ENCODE results near the gene TRIM75. TPM values are rescaled to one million over a fixed set of nuclear protein-coding genes. Genes with fewer than 3 reads are reported as not detected.

TRIM75 gene
- total and polyA plus RNA-seq, 9 donors = not detected

DNA sequence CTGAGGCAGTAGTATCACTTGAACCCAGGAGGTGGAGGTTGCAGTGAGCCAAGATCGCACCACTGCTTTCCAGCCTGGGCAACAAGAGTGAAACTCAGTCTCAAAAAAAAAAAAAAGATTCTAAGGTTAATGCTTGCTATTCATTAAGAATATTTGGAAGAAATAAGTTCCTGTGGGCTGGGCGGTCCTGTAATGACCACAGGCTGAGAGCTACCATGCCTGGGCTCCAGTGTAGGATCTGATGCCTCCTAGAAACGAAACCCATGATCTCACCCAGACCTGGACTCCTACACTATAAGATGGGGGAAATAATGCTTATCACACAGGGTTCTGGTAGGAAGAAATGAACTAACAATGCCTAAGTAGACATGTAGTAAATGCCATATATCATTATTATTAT, 41.2 kb downstream of the TRIM75 start:
- no peak for DNase-seq

DNA sequence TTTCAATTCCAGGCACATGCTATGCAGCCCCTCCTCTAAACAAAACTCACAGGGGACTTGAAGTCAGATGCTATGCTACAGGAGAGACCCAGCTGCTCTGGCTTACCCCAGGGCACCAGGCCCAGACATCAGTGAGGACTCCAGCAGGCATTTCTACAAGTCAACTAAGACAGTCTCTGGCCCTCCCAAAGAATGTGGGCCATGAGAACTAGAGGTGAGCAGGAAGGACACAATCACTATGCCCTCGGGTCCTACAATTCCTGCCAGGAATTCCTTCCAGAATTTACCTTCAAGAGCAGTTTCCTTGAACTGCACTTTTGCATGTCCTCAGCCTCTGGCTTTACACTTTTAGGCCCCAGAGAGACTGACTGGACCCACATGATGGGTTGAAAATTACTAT, 41.6 kb downstream of the TRIM75 start:
- Histone ChIP-seq H3K27me3 (no peaks in the 10 kb centered on the region), H3K4me3 (no peak overlapping the region), H3K27ac (no peak overlapping the region), H3K4me1 (ENCODE audit: insufficient read depth) (no peaks in the 10 kb centered on the region), H3K9me3 (no peaks in the 10 kb centered on the region), H3K36me3 (no peaks in the 10 kb centered on the region)
- no peak for TF ChIP-seq POLR2A (IDR thresholded peaks at IDR 0.05)
- 54 to 68% (median 59%) methylated on average over 1 of the region's 1 CpG for WGBS, 3 donors
- DNase-seq = no peak
- intact Hi-C loops (cut with DNase I) = no loop called here

More for the DNA sequence above, 41.2 kb downstream of the TRIM75 start:
- Histone ChIP-seq H3K9me3 (no peaks in the 10 kb centered on the region), H3K27me3 (no peaks in the 10 kb centered on the region), H3K4me1 (ENCODE audit: insufficient read depth) (no peaks in the 10 kb centered on the region), H3K4me3 (no peak overlapping the region), H3K36me3 (no peaks in the 10 kb centered on the region), H3K27ac (no peak overlapping the region)
- WGBS, 3 donors = 93 to 95% (median 95%) methylated on average over 3 of the region's 3 CpGs
- intact Hi-C loops (cut with DNase I) = no loop called here
- TF ChIP-seq, protein P1, sequence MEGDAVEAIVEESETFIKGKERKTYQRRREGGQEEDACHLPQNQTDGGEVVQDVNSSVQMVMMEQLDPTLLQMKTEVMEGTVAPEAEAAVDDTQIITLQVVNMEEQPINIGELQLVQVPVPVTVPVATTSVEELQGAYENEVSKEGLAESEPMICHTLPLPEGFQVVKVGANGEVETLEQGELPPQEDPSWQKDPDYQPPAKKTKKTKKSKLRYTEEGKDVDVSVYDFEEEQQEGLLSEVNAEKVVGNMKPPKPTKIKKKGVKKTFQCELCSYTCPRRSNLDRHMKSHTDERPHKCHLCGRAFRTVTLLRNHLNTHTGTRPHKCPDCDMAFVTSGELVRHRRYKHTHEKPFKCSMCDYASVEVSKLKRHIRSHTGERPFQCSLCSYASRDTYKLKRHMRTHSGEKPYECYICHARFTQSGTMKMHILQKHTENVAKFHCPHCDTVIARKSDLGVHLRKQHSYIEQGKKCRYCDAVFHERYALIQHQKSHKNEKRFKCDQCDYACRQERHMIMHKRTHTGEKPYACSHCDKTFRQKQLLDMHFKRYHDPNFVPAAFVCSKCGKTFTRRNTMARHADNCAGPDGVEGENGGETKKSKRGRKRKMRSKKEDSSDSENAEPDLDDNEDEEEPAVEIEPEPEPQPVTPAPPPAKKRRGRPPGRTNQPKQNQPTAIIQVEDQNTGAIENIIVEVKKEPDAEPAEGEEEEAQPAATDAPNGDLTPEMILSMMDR (IDR thresholded peaks at IDR 0.05) = no peak
- TF ChIP-seq POLR2A (IDR thresholded peaks at IDR 0.05) = no peak
- no peak for TF ChIP-seq EP300 (IDR thresholded peaks at IDR 0.05)

DNA sequence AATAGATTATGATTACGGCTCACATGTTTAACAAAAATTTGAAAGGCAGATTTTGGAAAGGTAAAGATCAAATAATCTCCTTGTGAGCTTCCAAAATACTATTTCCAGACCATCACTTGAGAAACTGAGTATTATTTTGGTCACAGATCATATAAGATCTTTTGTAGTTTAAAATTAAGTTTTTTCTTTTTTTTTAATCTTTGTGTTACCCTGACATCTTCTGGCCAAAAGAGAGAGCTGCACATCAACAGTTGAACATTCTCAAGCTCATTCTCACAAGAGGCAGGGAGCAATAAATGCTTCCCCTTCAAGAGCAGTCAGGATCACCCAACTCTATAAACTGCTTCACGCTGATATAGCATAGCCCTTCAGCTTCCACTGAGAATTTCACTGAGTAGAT, 43.1 kb downstream of the TRIM75 start:
- Histone ChIP-seq H3K9me3 (no peaks in the 10 kb centered on the region), H3K27me3 (no peaks in the 10 kb centered on the region), H3K4me1 (ENCODE audit: insufficient read depth) (no peaks in the 10 kb centered on the region), H3K4me3 (no peak overlapping the region), H3K27ac (no peak overlapping the region), H3K36me3 (no peaks in the 10 kb centered on the region)
- WGBS, 3 donors = 62 to 73% (median 64%) methylated on average over 2 of the region's 2 CpGs
- no peak for TF ChIP-seq POLR2A (IDR thresholded peaks at IDR 0.05)
- no peak for TF ChIP-seq EP300 (IDR thresholded peaks at IDR 0.05)
- TF ChIP-seq, protein P1 (IDR thresholded peaks at IDR 0.05) = no peak
- no peak for DNase-seq
- intact Hi-C loops (cut with DNase I) = no loop called here

DNA sequence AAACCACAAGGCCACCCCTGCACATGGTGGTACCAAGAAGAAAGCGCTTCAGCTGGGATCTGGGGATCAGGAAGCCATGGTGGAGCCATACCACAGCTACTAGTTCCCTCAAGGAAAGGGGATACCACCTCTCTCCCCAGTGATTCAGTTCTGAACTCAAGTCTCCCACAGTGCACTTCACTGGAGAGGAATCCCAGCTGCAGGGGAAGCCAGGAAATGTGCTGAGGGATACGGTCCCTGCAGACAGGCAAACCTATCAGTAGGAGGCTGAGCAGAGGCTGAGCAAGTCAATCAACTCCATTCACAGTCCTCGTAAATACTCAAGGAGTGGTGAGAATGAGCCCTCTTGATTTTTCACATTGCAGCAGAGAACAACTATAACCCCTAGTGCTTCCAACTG, 48.0 kb downstream of the TRIM75 start:
- Histone ChIP-seq H3K9me3 (no peaks in the 10 kb centered on the region), H3K4me1 (ENCODE audit: insufficient read depth) (no peaks in the 10 kb centered on the region), H3K36me3 (no peaks in the 10 kb centered on the region), H3K27ac (no peak overlapping the region), H3K4me3 (no peak overlapping the region), H3K27me3 (no peaks in the 10 kb centered on the region)
- intact Hi-C loops (cut with DNase I) = no loop called here
- WGBS, 3 donors = 70 to 79% (median 78%) methylated on average over 3 of the region's 3 CpGs
- no peak for DNase-seq
- TF ChIP-seq, protein P1 (IDR thresholded peaks at IDR 0.05) = no peak
- TF ChIP-seq EP300 (IDR thresholded peaks at IDR 0.05) = no peak
- TF ChIP-seq POLR2A (IDR thresholded peaks at IDR 0.05) = no peak

DNA sequence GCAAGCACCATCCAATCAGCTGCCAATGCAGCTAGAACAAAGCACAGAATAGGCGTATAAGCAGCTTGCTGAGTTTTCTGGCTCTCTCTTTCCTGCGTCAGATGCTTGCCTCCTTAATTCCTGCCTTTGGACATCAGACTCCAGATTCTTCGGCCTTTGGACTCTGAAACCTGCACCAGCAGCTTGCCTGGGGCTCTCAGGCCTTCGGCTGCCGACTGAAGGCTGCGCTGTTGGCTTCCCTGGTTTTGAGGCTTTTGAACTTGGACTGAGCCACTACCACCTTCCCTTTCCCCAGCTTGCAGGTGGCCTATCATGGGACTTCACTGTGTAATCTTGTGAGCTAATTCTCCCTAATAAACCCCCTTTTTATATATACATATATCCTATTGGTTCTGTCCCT, 52.9 kb downstream of the TRIM75 start:
- intact Hi-C loops (cut with DNase I) = no loop called here
- no peak overlapping the region for H3K4me3 ChIP-seq
- no peaks in the 10 kb centered on the region for H3K36me3 ChIP-seq
- TF ChIP-seq, protein P1 (IDR thresholded peaks at IDR 0.05) = no peak
- no peak for TF ChIP-seq POLR2A (IDR thresholded peaks at IDR 0.05)
- no peak for TF ChIP-seq EP300 (IDR thresholded peaks at IDR 0.05)
- no peaks in the 10 kb centered on the region for H3K9me3 ChIP-seq
- WGBS, 3 donors = 94 to 96% (median 94%) methylated on average over 6 of the region's 6 CpGs
- H3K4me1 ChIP-seq (ENCODE audit: insufficient read depth) = no peaks in the 10 kb centered on the region
- DNase-seq = no peak
- H3K27ac ChIP-seq = no peak overlapping the region
- no peaks in the 10 kb centered on the region for H3K27me3 ChIP-seq

Small RNA genes within 50 kb of the gene (small RNA-seq; reads per million reads assigned to genes)
- gene AC106872.12 = not detected

Other genes with a start within 250 kb of the TRIM75 start
- under 1 TPM in 1 of 7 donors, not detected in 6; 0.10 TPM for gene APELA, start 176.7 kb upstream of the TRIM75 start, total RNA-seq
- gene APELA, start 176.7 kb upstream of the TRIM75 start, polyA plus RNA-seq = not detected
- gene TRIM61, start 76.2 kb upstream of the TRIM75 start, total RNA-seq = 1 to 10 TPM in 5 of 7 donors, under 1 TPM in 2; 0.36 to 3.4 (median 1.8) TPM
- gene TRIM61, start 76.2 kb upstream of the TRIM75 start, polyA plus RNA-seq = 1 to 10 TPM; 1.5 to 1.9 TPM
- gene TRIM60, start 21.9 kb upstream of the TRIM75 start, total RNA-seq = not detected
- not detected for gene TRIM60, start 21.9 kb upstream of the TRIM75 start, polyA plus RNA-seq
- 10 to 100 TPM; 16.7 to 35.2 (median 25.3) TPM for gene TMEM192, start 59.0 kb downstream of the TRIM75 start, total RNA-seq
- 10 to 100 TPM; 22.1 to 40.8 TPM for gene TMEM192, start 59.0 kb downstream of the TRIM75 start, polyA plus RNA-seq
- gene KLHL2, start 153.7 kb downstream of the TRIM75 start, total RNA-seq = 10 to 100 TPM in 5 of 7 donors, 1 to 10 TPM in 2; 8.1 to 19.3 (median 11.7) TPM
- 10 to 100 TPM in 1 of 2 donors, 1 to 10 TPM in 1; 7.2 to 11.4 TPM for gene KLHL2, start 153.7 kb downstream of the TRIM75 start, polyA plus RNA-seq

Measured in ovary (tissue), 9 donors.